Measurements from ENCODE around the gene RTTN. TPM values are rescaled to one million over a fixed set of nuclear protein-coding genes. Genes with fewer than 3 reads are reported as not detected.

Gene RTTN
- total and polyA plus RNA-seq, 2 of the 13 experiments (the other 11 are each of a cell fraction or from before 2014, with no cell fraction given): 5.4 to 18.7 TPM

DNA sequence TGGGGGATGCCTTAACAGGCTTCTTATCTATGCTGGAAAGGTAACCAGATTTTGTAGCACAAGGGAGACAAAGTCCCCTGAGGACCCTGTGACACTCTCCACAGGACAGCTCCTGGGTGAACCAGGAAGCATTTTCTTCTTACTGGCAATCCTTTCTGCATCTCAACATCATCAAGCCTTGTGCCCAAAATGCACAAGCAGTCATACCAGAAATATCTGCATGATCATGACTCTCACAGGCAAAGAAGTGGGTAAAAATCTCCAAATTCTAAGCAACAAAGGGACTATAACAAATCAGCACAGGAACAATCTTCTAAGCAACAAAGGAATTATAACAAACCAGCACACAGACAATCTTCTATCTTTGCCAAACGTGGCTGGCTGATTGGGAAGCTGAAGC is 158.7 kb downstream of the RTTN start (continued):
- TF ChIP-seq, protein P1, sequence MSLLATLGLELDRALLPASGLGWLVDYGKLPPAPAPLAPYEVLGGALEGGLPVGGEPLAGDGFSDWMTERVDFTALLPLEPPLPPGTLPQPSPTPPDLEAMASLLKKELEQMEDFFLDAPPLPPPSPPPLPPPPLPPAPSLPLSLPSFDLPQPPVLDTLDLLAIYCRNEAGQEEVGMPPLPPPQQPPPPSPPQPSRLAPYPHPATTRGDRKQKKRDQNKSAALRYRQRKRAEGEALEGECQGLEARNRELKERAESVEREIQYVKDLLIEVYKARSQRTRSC (CRISPR knock-in tag; IDR thresholded peaks at IDR 0.05; ENCODE audit: low read depth): no peak
- TF ChIP-seq, protein P2, sequence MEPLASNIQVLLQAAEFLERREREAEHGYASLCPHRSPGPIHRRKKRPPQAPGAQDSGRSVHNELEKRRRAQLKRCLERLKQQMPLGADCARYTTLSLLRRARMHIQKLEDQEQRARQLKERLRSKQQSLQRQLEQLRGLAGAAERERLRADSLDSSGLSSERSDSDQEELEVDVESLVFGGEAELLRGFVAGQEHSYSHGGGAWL (CRISPR knock-in tag; IDR thresholded peaks at IDR 0.05): no peak
- no peak for TF ChIP-seq MTF2 (CRISPR knock-in tag; IDR thresholded peaks at IDR 0.05; ENCODE audit: borderline replicate concordance)

DNA sequence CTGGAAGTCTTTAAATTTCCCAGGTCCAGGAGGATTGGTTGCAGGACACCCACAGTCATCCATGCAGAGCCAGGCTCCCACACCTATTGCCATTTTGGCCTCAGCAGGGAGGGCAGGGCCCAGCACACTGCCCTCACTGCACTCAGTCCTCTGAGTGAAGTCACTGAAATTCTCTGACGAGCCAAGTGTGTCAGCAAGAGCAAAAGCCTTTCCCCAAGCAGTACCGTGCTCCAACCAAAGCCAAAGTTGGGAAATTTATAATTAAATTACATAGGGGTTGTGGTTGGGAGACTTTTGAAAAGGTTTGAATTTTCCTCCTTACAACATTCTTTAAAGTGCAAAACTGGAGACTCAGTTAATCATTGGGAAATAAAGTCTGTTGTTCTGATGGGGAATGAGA is 159.3 kb downstream of the RTTN start:
- FAIRE-seq (no peak), DNase-seq (ENCODE audit: low spot score) (no peak), ATAC-seq (no peak)
- Histone ChIP-seq H3K4me2 (ENCODE audit: low read depth, low read length) (no peak overlapping the region), H4K20me1 (ENCODE audit: insufficient read depth, low read length) (no peaks in the 10 kb centered on the region), H2AFZ (ENCODE audit: low read length) (no peak overlapping the region), H3K9ac (ENCODE audit: insufficient read depth, low read depth, low read length) (no peak overlapping the region), H3K79me2 (ENCODE audit: insufficient read depth, low read length) (no peaks in the 10 kb centered on the region), H3K9me3 (ENCODE audit: low read length) (no peaks in the 10 kb centered on the region), H3K4me1 (ENCODE audit: insufficient read depth, low read length) (no peaks in the 10 kb centered on the region), H3K27ac (ENCODE audit: extremely low read length, insufficient read depth, low read length) (no peak overlapping the region), H3K27me3 (ENCODE audit: control insufficient read depth in 1 of 2, insufficient read depth in 2 of 2, low read length in 2 of 2) (no peaks in the 10 kb centered on the region), H3K4me3 (replicated peaks in 1 of 3; ENCODE audit: insufficient read depth in 1 of 3, low read depth in 2 of 3, low read length in 3 of 3) (no peak overlapping the region), H3K36me3 (replicated peaks in 1 of 2; ENCODE audit: control insufficient read depth in 1 of 2, insufficient read depth in 2 of 2, low read length in 2 of 2) (peaks cover 0 to 3% of the 10 kb centered on the region in 2 experiments; a peak in 1 of 5 replicates)
- CTCF ChIA-PET (ENCODE audit: low intra/inter-chr PET ratio, low total read pairs): no interaction called here
- intact Hi-C loops (cut with micrococcal nuclease; ENCODE audit: unreplicated experiment): no loop called here
- in situ Hi-C loops (cut with HindIII; ENCODE audit: extremely low pct_ligation_motif_present, low pct_unique_long_range_greater_than_20kb): no loop called here
- no TSS peak for BruUV-seq (replicated peaks)
- POLR2A ChIA-PET: no interaction called here
- 100% methylated on average over 2 of the region's 2 CpGs for WGBS (ENCODE audit: low lambda C conversion rate)
- TF ChIP-seq ZSCAN20 (CRISPR knock-in tag; IDR thresholded peaks at IDR 0.05; ENCODE audit: borderline replicate concordance): no peak
- TF ChIP-seq ZNF615 (CRISPR knock-in tag; IDR thresholded peaks at IDR 0.05; ENCODE audit: borderline replicate concordance): no peak
- no peak for TF ChIP-seq MAFK (conservative IDR thresholded peaks at IDR 0.05 in 1 of 2, IDR thresholded peaks at IDR 0.05 in 1 of 2; ENCODE audit: low read length in 2 of 2)
- TF ChIP-seq, protein P3, sequence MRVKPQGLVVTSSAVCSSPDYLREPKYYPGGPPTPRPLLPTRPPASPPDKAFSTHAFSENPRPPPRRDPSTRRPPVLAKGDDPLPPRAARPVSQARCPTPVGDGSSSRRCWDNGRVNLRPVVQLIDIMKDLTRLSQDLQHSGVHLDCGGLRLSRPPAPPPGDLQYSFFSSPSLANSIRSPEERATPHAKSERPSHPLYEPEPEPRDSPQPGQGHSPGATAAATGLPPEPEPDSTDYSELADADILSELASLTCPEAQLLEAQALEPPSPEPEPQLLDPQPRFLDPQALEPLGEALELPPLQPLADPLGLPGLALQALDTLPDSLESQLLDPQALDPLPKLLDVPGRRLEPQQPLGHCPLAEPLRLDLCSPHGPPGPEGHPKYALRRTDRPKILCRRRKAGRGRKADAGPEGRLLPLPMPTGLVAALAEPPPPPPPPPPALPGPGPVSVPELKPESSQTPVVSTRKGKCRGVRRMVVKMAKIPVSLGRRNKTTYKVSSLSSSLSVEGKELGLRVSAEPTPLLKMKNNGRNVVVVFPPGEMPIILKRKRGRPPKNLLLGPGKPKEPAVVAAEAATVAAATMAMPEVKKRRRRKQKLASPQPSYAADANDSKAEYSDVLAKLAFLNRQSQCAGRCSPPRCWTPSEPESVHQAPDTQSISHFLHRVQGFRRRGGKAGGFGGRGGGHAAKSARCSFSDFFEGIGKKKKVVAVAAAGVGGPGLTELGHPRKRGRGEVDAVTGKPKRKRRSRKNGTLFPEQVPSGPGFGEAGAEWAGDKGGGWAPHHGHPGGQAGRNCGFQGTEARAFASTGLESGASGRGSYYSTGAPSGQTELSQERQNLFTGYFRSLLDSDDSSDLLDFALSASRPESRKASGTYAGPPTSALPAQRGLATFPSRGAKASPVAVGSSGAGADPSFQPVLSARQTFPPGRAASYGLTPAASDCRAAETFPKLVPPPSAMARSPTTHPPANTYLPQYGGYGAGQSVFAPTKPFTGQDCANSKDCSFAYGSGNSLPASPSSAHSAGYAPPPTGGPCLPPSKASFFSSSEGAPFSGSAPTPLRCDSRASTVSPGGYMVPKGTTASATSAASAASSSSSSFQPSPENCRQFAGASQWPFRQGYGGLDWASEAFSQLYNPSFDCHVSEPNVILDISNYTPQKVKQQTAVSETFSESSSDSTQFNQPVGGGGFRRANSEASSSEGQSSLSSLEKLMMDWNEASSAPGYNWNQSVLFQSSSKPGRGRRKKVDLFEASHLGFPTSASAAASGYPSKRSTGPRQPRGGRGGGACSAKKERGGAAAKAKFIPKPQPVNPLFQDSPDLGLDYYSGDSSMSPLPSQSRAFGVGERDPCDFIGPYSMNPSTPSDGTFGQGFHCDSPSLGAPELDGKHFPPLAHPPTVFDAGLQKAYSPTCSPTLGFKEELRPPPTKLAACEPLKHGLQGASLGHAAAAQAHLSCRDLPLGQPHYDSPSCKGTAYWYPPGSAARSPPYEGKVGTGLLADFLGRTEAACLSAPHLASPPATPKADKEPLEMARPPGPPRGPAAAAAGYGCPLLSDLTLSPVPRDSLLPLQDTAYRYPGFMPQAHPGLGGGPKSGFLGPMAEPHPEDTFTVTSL (CRISPR knock-in tag; IDR thresholded peaks at IDR 0.05; ENCODE audit: borderline replicate concordance): no peak
- TF ChIP-seq ZC3H4 (CRISPR knock-in tag; IDR thresholded peaks at IDR 0.05; ENCODE audit: borderline replicate concordance): no peak
- TF ChIP-seq, protein P4, sequence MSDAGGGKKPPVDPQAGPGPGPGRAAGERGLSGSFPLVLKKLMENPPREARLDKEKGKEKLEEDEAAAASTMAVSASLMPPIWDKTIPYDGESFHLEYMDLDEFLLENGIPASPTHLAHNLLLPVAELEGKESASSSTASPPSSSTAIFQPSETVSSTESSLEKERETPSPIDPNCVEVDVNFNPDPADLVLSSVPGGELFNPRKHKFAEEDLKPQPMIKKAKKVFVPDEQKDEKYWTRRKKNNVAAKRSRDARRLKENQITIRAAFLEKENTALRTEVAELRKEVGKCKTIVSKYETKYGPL (CRISPR knock-in tag; IDR thresholded peaks at IDR 0.05): no peak
- TF ChIP-seq HIVEP1 (CRISPR knock-in tag; IDR thresholded peaks at IDR 0.05): no peak
- no peak for TF ChIP-seq ZNF432 (CRISPR knock-in tag; IDR thresholded peaks at IDR 0.05; ENCODE audit: borderline replicate concordance)
- TF ChIP-seq ZNF510 (CRISPR knock-in tag; IDR thresholded peaks at IDR 0.05; ENCODE audit: low read depth): no peak
- TF ChIP-seq CEBPG (CRISPR knock-in tag; IDR thresholded peaks at IDR 0.05): no peak
- no peak for TF ChIP-seq ZNF709 (CRISPR knock-in tag; IDR thresholded peaks at IDR 0.05)
- no peak for TF ChIP-seq MED1 (CRISPR knock-in tag; IDR thresholded peaks at IDR 0.05)
- no peak for TF ChIP-seq GATAD2A (CRISPR knock-in tag; IDR thresholded peaks at IDR 0.05)
- no peak for TF ChIP-seq NFE2 (CRISPR knock-in tag; IDR thresholded peaks at IDR 0.05)
- no peak for TF ChIP-seq ASH2L (IDR thresholded peaks at IDR 0.05; ENCODE audit: insufficient read length, low read depth, low read length)
